ENCODE measurements around the gene OSCAR.

The OSCAR gene

DNA sequence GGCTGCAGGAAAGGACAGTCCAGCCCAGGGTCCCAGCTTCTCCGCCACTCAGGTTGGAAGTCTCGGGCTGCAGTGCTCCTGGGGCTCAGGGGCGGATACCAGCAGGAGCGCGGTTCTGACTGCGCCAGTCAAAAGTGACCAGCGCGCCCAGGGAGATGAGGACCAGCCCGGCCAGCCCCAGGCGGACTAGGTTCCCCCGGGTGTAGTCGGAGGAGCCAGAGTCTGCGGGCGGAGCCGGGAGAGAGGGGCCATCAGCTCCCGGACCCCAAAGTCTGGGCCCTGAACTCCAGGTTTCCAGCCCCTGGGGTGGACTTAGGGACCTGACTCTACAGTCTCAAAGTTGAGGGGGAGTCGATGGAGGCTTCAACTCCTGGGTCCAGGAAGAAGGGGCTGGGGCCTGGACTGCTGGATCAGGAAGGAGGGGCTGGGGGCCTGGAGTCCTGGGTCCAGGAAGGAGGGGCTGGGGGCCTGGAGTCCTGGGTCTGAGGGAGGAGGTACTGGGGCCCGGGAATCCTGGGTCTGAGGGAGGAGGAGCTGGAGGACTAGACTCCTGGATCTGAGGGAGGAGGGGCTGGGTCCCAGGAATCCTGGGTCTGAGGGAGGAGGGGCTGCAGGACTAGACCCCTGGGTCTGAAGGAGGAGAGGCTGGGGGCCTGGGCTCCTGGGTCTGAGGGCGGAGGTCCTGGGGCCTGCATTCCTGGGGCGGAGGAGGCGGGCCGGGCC, 5.3 kb downstream of the OSCAR start:
- no peak for DNase-seq

- no peak for DNase-seq
Measured at GRCh38 chr19:54094426-54095000, 6.1 kb downstream of the OSCAR start.

GRCh38 chr19:54084410-54084809, 16.2 kb downstream of the OSCAR start:
- DNase-seq, result no peak

DNA sequence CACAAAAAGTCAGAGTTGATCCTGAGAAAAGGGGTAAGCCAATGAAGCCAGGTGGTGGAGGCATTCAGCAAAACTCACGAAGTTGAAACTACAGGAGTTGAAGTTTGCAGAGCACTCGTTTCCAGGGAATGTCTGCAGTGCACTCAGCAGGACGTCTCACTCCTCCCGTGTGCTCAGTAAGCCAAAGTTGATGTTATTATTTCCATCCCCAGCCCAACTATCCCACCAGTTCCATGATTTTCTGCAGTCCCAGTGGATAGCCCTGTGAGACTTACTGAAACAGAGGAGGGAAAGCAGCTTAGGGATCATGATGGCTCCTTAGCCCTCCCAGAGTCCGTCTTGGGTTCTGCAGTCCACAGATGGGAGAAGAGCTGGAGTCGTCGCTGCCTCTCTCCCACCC, 19.6 kb downstream of the OSCAR start, which contains the start of gene TARM1:
Gene TARM1, minus strand, starts transcription at position 334 of the 400 bp plus-strand sequence. Its CDS starts 25 bp downstream, at position 309.
- DNase-seq, result no peak

GRCh38 chr19:54077334-54077733, 23.3 kb downstream of the OSCAR start:
- DNase-seq, result no peak

GRCh38 chr19:54074851-54075250, 25.8 kb downstream of the OSCAR start:
- DNase-seq, result no peak

- no peak for DNase-seq
Measured at GRCh38 chr19:54073829-54074228, 26.8 kb downstream of the OSCAR start.

- no peak for DNase-seq
Measured at GRCh38 chr19:54069470-54069869, 31.1 kb downstream of the OSCAR start.

DNA sequence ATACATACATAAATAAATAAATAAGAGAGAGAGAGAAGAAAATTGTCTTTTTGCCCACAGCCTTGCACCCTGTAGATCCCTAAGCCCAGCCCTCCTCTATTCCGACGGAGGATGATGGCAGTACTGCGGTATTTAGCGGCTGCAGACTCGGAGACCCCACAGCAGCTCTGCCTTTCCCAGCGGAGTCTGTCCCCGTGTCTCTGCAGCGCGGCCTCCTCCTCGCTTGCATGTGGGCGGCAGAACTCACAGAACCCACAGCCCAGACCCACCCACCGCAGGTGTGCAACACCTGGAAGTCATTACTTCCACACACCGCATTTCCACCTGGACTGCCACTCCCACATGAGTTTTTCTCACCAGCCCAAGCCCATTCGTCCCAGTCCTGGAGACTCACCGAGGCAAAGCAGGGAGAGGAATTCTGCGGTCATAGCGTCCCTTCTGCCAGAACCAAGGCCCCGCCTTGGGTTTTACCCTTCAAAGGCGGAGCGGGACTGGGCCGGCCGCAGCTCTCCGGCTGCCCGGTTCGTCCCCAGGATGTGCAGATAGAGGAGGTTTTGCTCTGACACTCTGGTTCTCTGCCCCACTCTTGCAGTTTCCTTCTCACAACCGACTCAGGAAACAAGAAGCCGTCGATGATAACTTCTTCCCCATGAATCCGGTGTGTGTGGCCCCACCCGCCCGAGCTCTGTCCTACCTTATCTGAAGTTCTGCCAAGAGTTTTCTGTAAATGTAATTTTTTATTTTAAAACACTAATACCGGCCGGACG, 37.1 kb downstream of the OSCAR start, which contains the start of gene VSTM1:
Gene VSTM1, minus strand, starts transcription at position 548 of the 767 bp plus-strand sequence. Its CDS starts 120 bp downstream, at position 428.
- DNase-seq, result no peak

DNA sequence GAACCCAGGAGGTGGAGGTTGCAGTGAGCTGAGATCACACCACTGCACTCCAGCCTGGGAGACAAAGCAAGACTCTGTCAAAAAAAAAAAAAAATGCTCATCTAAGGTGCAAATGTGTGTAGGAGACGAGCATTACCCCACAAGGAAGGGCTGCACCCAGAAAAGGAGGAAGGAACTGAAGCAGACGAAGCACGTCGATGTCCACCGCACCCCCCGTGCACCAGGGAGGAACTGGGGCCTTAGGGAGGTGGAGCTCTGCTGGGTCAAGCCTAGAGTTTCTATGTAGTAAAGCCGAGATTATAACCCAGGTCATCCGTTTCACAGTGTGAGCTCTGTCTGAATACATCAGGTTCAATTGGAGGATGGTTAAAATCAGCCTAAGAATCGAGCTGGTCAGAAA, 38.0 kb downstream of the OSCAR start:
- no peak for DNase-seq

- no peak for DNase-seq
Measured at GRCh38 chr19:54047616-54048015, 53.0 kb downstream of the OSCAR start.

DNA sequence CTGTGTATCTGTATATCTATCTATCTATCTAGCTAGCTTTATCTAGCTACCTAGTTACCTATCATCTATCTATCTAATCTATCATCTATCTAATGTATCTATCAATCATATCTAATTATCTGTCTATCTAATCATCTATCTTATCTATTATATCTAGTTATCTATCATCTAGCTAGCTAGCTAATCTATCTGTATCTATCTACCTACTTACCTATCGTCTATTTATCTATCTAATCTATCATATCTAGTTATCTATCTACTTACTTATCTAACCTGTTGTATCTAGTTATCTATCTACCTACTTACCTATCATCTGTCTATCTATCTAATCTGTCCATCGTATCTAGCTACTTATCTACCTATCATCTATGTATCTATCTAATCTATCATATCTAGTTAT, 54.8 kb downstream of the OSCAR start:
- no peak for DNase-seq

Data from hypothalamus (tissue), 51 donors.